Measurements from ENCODE around the gene MIEF2. TPM values are rescaled to one million over a fixed set of nuclear protein-coding genes. Genes with fewer than 3 reads are reported as not detected.

MIEF2 gene
- total RNA-seq, 4 donors from 2014 or later: 10.8 to 19.0 (median 12.5) TPM

- TF ChIP-seq CTCF (IDR thresholded peaks at IDR 0.05) (no peak), POLR2AphosphoS5 (IDR thresholded peaks at IDR 0.05) (no peak), EP300 (IDR thresholded peaks at IDR 0.05) (no peak), POLR2A (IDR thresholded peaks at IDR 0.05) (no peak)
- ATAC-seq: no peak
- Histone ChIP-seq H3K9me3 (no peaks in the 10 kb centered on the region), H3K4me3 (no peak overlapping the region), H3K27ac (no peak overlapping the region), H3K4me1 (peaks cover 0 to 1% (median 0%) of the 10 kb centered on the region in 3 donors), H3K27me3 (no peaks in the 10 kb centered on the region), H3K36me3 (peaks cover 0 to 98% of the 10 kb centered on the region in 2 donors)
- WGBS, 2 donors (ENCODE audit: low coverage in 1 of 2): 80% methylated on average over 3 of the region's 28 CpGs; no CpG with 5 or more reads in 1 of the 2 donors
These were observed 19.1 kb upstream of the MIEF2 start for GRCh38 chr17:18241229-18241871.

GRCh38 chr17:18245038-18245776, 15.3 kb upstream of the MIEF2 start:
- 87% methylated on average over 7 of the region's 21 CpGs; no CpG with 5 or more reads in 1 of the 2 donors for WGBS, 2 donors (ENCODE audit: low coverage in 1 of 2)
- ATAC-seq: no peak
- H3K27me3 ChIP-seq: no peaks in the 10 kb centered on the region
- H3K9me3 ChIP-seq: no peaks in the 10 kb centered on the region
- peaks cover 0 to 99% of the 10 kb centered on the region in 2 donors for H3K36me3 ChIP-seq
- no peak overlapping the region for H3K4me3 ChIP-seq
- TF ChIP-seq POLR2A (IDR thresholded peaks at IDR 0.05) (no peak), POLR2AphosphoS5 (IDR thresholded peaks at IDR 0.05) (no peak), CTCF (IDR thresholded peaks at IDR 0.05) (no peak), EP300 (IDR thresholded peaks at IDR 0.05) (no peak)
- H3K4me1 ChIP-seq: peaks cover 0 to 29% (median 16%) of the 10 kb centered on the region in 3 donors
- H3K27ac ChIP-seq: no peak overlapping the region

- TF ChIP-seq POLR2A (IDR thresholded peaks at IDR 0.05) (no peak), CTCF (IDR thresholded peaks at IDR 0.05) (no peak), POLR2AphosphoS5 (IDR thresholded peaks at IDR 0.05) (no peak), EP300 (IDR thresholded peaks at IDR 0.05) (no peak)
- 92% methylated on average over 2 of the region's 24 CpGs; no CpG with 5 or more reads in 1 of the 2 donors for WGBS, 2 donors (ENCODE audit: low coverage in 1 of 2)
- H3K9me3 ChIP-seq: no peaks in the 10 kb centered on the region
- H3K4me1 ChIP-seq: peaks cover 0 to 29% (median 16%) of the 10 kb centered on the region in 3 donors
- H3K36me3 ChIP-seq: peaks cover 0 to 99% of the 10 kb centered on the region in 2 donors
- H3K27ac ChIP-seq: peak overlapping the region in 1 of 4 donors; percentile 60
- H3K4me3 ChIP-seq: no peak overlapping the region
- no peaks in the 10 kb centered on the region for H3K27me3 ChIP-seq
- ATAC-seq: no peak
These were observed 14.2 kb upstream of the MIEF2 start for GRCh38 chr17:18246109-18246725.

- ATAC-seq: peak; percentile 60
- H3K36me3 ChIP-seq: peaks cover 0 to 99% of the 10 kb centered on the region in 2 donors
- H3K27me3 ChIP-seq: no peaks in the 10 kb centered on the region
- H3K4me1 ChIP-seq: peaks cover 0 to 29% (median 16%) of the 10 kb centered on the region in 3 donors
- no peaks in the 10 kb centered on the region for H3K9me3 ChIP-seq
- peak overlapping the region in 1 of 2 donors; percentile 14 for H3K4me3 ChIP-seq
- no peak for TF ChIP-seq POLR2A (IDR thresholded peaks at IDR 0.05)
- no peak for TF ChIP-seq POLR2AphosphoS5 (IDR thresholded peaks at IDR 0.05)
- no peak for TF ChIP-seq CTCF (IDR thresholded peaks at IDR 0.05)
- no peak for TF ChIP-seq EP300 (IDR thresholded peaks at IDR 0.05)
- WGBS, 2 donors (ENCODE audit: low coverage in 1 of 2): 25 to 72% methylated on average over 2 of the region's 46 CpGs
- H3K27ac ChIP-seq: peak overlapping the region in 3 of 4 donors; percentile 53 to 60 (median 53)
These were observed 13.4 kb upstream of the MIEF2 start for GRCh38 chr17:18246880-18247612.
